Activated T-cell treated with anti-CD3 and anti-CD28 coated beads for 24 hours (primary cell): ENCODE data around the gene NHSL2.
"Not testable (repeated sequence)": the region's sequence is repeated elsewhere in the genome, so short reads cannot be mapped to it uniquely, and the experiment has no call there.

Experiments used
- DNase-seq: peaks from one replicate; pipeline ENCODE4 v3.0.0-alpha.2; 2020; ENCODE audit warnings: low read depth

Gene NHSL2

GRCh38 chrX:71910643-71910985 is at the start of gene NHSL2:
Gene NHSL2 (plus strand): TSS chrX:71910845.
- DNase-seq, result peak; percentile 1

GRCh38 chrX:71867680-71868079 is 43.0 kb upstream of the NHSL2 start:
- no peak for DNase-seq

- not testable (repeated sequence) for DNase-seq
Observed at GRCh38 chrX:71869566-71869965, 41.1 kb upstream of the NHSL2 start.

GRCh38 chrX:71870208-71871098 is 40.2 kb upstream of the NHSL2 start:
- no peak for DNase-seq

- DNase-seq, result no peak
Observed at GRCh38 chrX:71871367-71871766, 39.3 kb upstream of the NHSL2 start.

GRCh38 chrX:71872542-71873458 is 37.8 kb upstream of the NHSL2 start:
- no peak for DNase-seq

- no peak for DNase-seq
Observed at GRCh38 chrX:71873459-71873833, 37.2 kb upstream of the NHSL2 start.

- DNase-seq, result not testable (repeated sequence)
Observed at GRCh38 chrX:71876841-71877240, 33.8 kb upstream of the NHSL2 start.

GRCh38 chrX:71885099-71885498 is 25.5 kb upstream of the NHSL2 start:
- DNase-seq, result no peak

- no peak for DNase-seq
Observed at GRCh38 chrX:71895607-71896006, 15.0 kb upstream of the NHSL2 start.

GRCh38 chrX:71906144-71906543 is 4.5 kb upstream of the NHSL2 start:
- DNase-seq, result no peak

- DNase-seq, result no peak
Observed at GRCh38 chrX:71908387-71908786, 2.3 kb upstream of the NHSL2 start.

GRCh38 chrX:71909956-71910355 is 689 bp upstream of the NHSL2 start:
- DNase-seq, result no peak

GRCh38 chrX:71910986-71911730 is 513 bp downstream of the NHSL2 start:
- peak; percentile 3 for DNase-seq

GRCh38 chrX:71911731-71912050 is 1.0 kb downstream of the NHSL2 start:
- DNase-seq, result no peak

GRCh38 chrX:71912156-71912555 is 1.5 kb downstream of the NHSL2 start:
- no peak for DNase-seq

GRCh38 chrX:71913156-71913950 is 2.7 kb downstream of the NHSL2 start:
- no peak for DNase-seq

GRCh38 chrX:71917621-71918343 is 7.1 kb downstream of the NHSL2 start:
- DNase-seq, result no peak

GRCh38 chrX:71919431-71919830 is 8.8 kb downstream of the NHSL2 start:
- no peak for DNase-seq

- no peak for DNase-seq
Observed at GRCh38 chrX:71919886-71920285, 9.2 kb downstream of the NHSL2 start.

GRCh38 chrX:71922686-71923085 is 12.0 kb downstream of the NHSL2 start:
- DNase-seq, result no peak
